Measurements from ENCODE around the gene MARCOL.
"Not testable (repeated sequence)": the region's sequence is repeated elsewhere in the genome, so short reads cannot be mapped to it uniquely, and the experiment has no call there.

Gene MARCOL

GRCh38 chr5:148267962-148268361 is 29.6 kb downstream of the MARCOL start:
- Histone ChIP-seq H3K4me1 (ENCODE audit: control insufficient read depth, insufficient read depth, low read length, unreplicated experiment) (peaks cover 8% of the 10 kb centered on the region), H2AFZ (ENCODE audit: low read length, unreplicated experiment) (no peak overlapping the region), H3K27ac (ENCODE audit: low read depth, low read length) (no peak overlapping the region), H3K27me3 (ENCODE audit: insufficient read depth, low read length) (no peaks in the 10 kb centered on the region), H3K36me3 (ENCODE audit: insufficient read depth, low read length) (no peaks in the 10 kb centered on the region), H3K4me3 (ENCODE audit: low read depth, low read length) (no peak overlapping the region), H3K79me2 (ENCODE audit: control insufficient read depth, insufficient read depth, low read length, unreplicated experiment) (no peaks in the 10 kb centered on the region)

GRCh38 chr5:148268566-148268965 is 30.2 kb downstream of the MARCOL start, which contains the start of gene SPINK13:
Gene SPINK13, plus strand, starts transcription at chr5:148268794. Its CDS starts 1,279 bp downstream, at chr5:148270073.
- H3K4me3 ChIP-seq (ENCODE audit: low read depth, low read length): no peak within 1 kb of the TSS

GRCh38 chr5:148275129-148275528 is 36.8 kb downstream of the MARCOL start:
- not testable (repeated sequence) for H3K27ac ChIP-seq (ENCODE audit: low read depth, low read length); H2AFZ ChIP-seq (ENCODE audit: low read length, unreplicated experiment); H3K4me3 ChIP-seq (ENCODE audit: low read depth, low read length)

More at GRCh38 chr5:148268566-148268965, 30.2 kb downstream of the MARCOL start, which contains the start of gene SPINK13:
- H2AFZ ChIP-seq (ENCODE audit: low read length, unreplicated experiment): no peak within 1 kb of the TSS
- no peaks in the 10 kb centered on the region for H3K36me3 ChIP-seq (ENCODE audit: insufficient read depth, low read length)
- H3K4me1 ChIP-seq (ENCODE audit: control insufficient read depth, insufficient read depth, low read length, unreplicated experiment): peaks cover 8% of the 10 kb centered on the region
- H3K27ac ChIP-seq (ENCODE audit: low read depth, low read length): no peak within 1 kb of the TSS; the same call in 1 of the 2 replicates
- H3K27me3 ChIP-seq (ENCODE audit: insufficient read depth, low read length): no peaks in the 10 kb centered on the region
- no peaks in the 10 kb centered on the region for H3K79me2 ChIP-seq (ENCODE audit: control insufficient read depth, insufficient read depth, low read length, unreplicated experiment)

GRCh38 chr5:148280893-148281292 is 42.6 kb downstream of the MARCOL start:
- H3K79me2 ChIP-seq (ENCODE audit: control insufficient read depth, insufficient read depth, low read length, unreplicated experiment); H2AFZ ChIP-seq (ENCODE audit: low read length, unreplicated experiment): not testable (repeated sequence)

More at GRCh38 chr5:148275129-148275528, 36.8 kb downstream of the MARCOL start:
- not testable (repeated sequence) for H3K79me2 ChIP-seq (ENCODE audit: control insufficient read depth, insufficient read depth, low read length, unreplicated experiment); H3K27me3 ChIP-seq (ENCODE audit: insufficient read depth, low read length); H3K36me3 ChIP-seq (ENCODE audit: insufficient read depth, low read length); H3K4me1 ChIP-seq (ENCODE audit: control insufficient read depth, insufficient read depth, low read length, unreplicated experiment)

GRCh38 chr5:148281336-148281735 is 43.0 kb downstream of the MARCOL start:
- H3K27ac ChIP-seq (ENCODE audit: low read depth, low read length); H3K4me1 ChIP-seq (ENCODE audit: control insufficient read depth, insufficient read depth, low read length, unreplicated experiment); H3K4me3 ChIP-seq (ENCODE audit: low read depth, low read length); H3K79me2 ChIP-seq (ENCODE audit: control insufficient read depth, insufficient read depth, low read length, unreplicated experiment); H3K36me3 ChIP-seq (ENCODE audit: insufficient read depth, low read length); H3K27me3 ChIP-seq (ENCODE audit: insufficient read depth, low read length); H2AFZ ChIP-seq (ENCODE audit: low read length, unreplicated experiment): not testable (repeated sequence)

More at GRCh38 chr5:148280893-148281292, 42.6 kb downstream of the MARCOL start:
- H3K4me3 ChIP-seq (ENCODE audit: low read depth, low read length); H3K36me3 ChIP-seq (ENCODE audit: insufficient read depth, low read length); H3K27me3 ChIP-seq (ENCODE audit: insufficient read depth, low read length); H3K4me1 ChIP-seq (ENCODE audit: control insufficient read depth, insufficient read depth, low read length, unreplicated experiment); H3K27ac ChIP-seq (ENCODE audit: low read depth, low read length): not testable (repeated sequence)

GRCh38 chr5:148290271-148291195 is 52.2 kb downstream of the MARCOL start:
- Histone ChIP-seq H2AFZ (ENCODE audit: low read length, unreplicated experiment) (no peak overlapping the region), H3K27me3 (ENCODE audit: insufficient read depth, low read length) (peaks cover 17% of the 10 kb centered on the region), H3K4me1 (ENCODE audit: control insufficient read depth, insufficient read depth, low read length, unreplicated experiment) (no peaks in the 10 kb centered on the region), H3K27ac (ENCODE audit: low read depth, low read length) (no peak overlapping the region), H3K36me3 (ENCODE audit: insufficient read depth, low read length) (no peaks in the 10 kb centered on the region), H3K4me3 (ENCODE audit: low read depth, low read length) (no peak overlapping the region), H3K79me2 (ENCODE audit: control insufficient read depth, insufficient read depth, low read length, unreplicated experiment) (no peaks in the 10 kb centered on the region)

All from ACC112 (cell line).